ENCODE data around the gene BAZ2B.
"Not testable (repeated sequence)": the region's sequence is repeated elsewhere in the genome, so short reads cannot be mapped to it uniquely, and the experiment has no call there.

The BAZ2B gene

DNA sequence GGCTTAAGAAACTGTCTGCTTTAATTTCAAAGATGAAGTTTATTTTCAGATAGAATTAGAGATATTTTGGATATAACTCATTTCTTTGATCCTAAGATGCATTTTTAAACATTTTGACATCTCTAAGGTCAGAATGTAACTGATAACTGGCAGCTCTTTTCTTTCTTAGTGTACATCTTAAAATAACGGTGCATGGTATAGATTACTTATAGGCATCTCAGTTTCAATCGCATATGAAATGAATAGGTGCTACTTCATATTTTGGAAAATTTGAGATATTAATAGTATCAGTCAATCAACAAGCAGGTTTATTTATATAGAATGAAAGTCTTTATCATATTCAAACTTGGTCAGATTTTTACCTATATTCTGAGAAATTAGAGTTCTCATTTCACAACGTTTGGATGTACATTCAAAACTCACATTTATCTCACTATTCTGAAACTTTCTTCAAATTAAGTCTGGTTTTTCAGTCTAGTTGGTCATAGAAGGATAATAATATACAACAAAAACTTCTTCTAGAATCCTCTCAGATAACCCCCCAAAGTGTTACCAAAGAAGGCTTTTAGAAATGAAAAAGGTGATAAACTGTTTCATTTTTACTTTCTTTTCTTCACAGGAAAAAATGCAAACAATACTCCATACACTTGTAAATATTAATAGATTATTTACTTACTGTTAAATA is 207.1 kb downstream of the BAZ2B start:
- no peak for DNase-seq

DNA sequence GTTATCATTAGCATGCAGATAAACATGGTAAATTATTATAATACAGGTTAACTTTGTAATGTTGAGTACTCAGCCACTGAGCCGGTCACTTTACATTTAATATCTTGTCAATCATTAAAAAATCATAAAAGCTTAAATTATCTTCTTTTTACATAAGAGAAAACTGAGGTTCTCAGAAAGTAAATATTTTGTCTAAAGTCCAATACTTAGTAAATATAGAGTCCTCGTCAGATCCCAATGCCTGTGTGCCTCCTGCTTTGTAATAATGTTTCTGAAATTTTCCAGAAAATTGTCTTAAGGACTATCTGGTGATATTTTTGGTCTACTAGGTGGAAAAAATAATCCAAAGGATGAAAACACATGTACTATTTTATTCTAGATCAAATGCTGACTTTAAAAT is 213.6 kb downstream of the BAZ2B start:
- no peak for DNase-seq

DNA sequence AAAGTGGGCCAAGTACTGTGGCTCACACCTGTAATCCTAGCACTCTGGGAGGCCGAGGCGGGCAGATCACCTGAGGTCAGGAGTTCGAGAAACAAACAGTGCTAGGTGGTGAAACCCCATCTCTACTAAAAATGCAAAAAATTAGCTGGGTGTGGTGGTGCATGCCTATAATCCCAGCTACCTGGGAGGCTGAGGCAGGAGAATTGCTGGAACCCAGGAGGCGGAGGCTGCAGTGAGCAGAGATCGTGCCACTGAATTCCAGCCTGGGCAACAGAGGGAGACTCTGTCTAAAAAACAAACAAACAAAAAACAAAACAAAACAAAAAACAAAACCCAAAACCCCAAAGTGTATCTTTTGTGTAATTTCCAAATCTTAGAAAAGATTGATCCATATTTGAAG is 214.2 kb downstream of the BAZ2B start:
- not testable (repeated sequence) for DNase-seq

DNA sequence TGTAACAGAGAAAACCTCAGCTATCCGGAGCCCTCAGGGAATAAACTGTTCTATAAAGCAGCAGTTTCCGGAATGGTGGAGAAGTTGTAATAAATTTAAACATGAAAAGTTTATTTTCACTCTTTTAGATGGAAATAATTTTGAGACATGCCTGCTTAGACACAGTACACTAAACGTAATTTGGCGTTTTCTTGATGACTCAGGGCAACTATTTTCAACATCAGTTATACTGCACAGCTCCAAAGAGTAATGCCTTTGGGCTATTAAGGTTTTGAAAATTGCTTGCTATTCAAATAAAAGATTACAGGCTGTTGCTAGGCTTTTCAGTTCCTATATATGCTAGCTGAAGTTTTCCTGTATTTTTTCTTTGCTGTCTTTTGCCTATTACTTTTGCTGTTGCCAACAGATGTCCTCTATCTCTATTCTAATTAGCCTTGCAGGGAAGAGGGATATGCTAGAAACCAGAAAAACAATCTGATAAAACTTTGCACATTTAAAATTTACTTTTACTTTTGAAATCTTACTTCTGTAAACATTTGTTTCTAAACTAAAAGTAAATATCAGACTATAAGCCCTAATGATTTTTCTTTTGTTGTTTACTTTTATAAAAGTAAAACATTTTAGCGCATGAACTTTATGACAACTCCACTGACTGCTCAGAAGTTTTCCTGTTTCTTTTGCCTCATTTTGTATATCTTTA is 216.5 kb downstream of the BAZ2B start:
- no peak for DNase-seq

DNA sequence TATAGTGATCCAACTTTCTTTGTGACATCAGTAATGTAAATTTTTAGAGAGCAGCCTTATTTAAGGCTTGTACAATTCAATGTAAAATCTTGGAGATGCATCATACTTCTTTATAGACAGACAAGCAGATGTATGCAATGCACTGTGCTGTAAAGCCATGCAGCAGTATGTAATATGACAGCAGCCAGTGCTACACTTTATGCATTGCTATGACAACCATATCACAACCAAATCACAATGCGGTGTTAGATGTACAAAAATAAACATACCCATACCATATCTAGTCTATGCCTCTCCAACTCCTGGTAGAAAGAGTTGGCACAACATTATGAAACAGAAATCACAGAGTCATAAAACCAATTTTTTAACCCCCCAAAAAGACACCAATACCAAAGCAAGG is 219.5 kb downstream of the BAZ2B start:
- no peak for DNase-seq

DNA sequence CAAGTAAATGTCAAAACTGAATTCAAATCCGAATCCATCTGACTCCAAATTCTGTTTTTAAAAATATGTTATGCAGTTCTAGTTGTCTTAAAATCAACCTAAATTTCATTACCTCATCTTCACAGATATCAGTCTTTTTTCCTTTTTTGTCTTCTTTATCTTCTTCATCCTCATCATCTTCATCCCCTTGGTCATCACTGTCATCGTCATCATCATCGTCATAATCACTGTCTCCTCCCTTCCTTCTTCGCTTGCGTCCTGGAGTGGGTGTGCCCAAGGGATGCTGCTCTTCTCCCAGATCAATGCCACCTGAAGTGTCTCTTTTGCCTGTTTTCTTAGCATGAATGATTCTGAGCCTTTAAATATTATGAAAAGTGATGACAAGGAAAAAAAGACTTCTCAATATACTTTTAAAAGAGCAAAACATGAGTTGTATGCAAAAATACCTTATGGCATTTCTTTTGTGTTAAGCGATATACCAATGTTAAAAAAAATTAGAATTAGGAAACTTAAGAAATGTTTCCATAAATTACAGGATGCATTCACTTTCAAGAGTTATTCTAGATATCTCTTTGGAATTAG is 233.8 kb downstream of the BAZ2B start:
- DNase-seq, result no peak

DNA sequence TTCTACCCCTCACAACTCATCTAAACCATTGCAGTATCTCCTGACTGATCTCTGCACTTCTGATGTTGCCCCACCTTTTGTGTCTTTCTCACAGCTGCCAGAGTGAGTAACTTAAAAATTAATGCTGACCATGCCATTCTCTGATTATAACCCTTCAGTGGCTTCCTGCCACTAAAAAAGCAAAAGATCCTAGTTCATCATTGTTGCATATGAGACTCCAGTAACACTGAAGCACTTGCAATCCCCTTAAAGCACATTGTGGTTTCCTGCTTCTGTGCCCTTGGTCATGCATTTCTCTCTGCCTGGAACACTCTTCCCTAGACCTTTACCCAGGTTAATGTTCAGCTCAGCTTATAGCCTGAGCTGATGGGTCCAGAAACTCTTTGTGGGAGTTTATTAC is 234.8 kb downstream of the BAZ2B start:
- DNase-seq, result no peak

DNA sequence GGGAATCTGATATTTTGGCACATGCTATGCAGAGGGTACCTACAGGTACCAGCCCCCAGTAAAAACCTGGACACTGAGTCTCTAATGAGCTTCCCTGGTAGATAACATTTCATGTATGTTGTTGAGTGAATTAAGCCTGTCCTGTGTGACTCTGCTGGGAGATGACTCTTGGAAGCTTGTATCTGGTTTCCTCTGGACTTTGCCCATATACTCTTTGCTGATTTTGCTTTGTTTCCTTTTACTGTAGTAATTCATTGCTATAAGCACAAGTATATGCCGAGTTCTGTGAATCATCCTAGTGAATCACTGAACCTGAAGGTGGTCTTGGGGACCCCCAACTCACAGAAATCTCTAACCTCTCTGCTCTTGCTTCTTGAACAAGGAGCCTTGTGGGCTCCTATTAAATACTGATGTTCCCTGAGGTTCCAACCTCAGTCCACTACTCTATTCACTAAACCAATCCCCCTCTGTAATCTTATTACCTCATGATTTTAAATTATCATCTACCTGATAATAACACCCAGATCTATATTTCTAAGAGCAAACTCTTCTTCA is 235.6 kb downstream of the BAZ2B start:
- no peak for DNase-seq

DNA sequence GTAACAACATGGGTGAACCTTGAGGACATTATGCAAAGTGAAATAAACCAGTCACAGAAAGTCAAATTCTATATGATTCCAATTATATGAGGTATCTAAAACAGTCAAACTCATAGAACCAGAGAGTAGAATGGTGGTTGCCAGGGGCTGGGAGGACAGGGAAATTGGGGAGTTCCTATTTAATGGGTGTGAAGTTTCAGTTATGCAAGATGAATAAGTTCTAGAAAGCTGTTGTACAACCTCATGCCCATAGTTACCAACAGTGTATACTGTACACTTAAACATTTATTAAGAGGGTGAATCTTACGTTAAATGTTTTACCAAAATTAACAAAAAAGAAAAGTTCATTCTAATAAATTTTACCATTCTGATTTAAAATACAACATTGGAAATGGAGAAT is 237.2 kb downstream of the BAZ2B start:
- no peak for DNase-seq

DNA sequence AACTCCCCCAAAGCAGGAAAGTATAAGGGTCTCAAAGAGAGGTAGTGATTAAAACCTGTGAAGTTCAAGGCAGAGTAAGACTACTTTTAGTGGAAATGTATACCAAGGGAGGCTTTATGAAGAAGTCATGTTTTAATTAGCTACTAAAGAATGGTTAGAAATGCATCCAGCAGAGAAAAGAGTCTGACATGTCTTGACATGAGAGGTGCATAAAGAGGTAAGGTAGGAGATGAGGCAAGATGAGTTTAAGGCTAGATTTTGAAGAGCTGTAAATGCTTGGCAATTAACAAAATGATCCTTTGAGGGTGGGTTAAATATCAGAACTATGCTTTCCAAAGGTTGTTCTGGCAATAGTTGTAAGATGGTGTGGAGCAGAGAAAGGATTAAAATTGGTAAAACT is 241.1 kb downstream of the BAZ2B start:
- no peak for DNase-seq

DNA sequence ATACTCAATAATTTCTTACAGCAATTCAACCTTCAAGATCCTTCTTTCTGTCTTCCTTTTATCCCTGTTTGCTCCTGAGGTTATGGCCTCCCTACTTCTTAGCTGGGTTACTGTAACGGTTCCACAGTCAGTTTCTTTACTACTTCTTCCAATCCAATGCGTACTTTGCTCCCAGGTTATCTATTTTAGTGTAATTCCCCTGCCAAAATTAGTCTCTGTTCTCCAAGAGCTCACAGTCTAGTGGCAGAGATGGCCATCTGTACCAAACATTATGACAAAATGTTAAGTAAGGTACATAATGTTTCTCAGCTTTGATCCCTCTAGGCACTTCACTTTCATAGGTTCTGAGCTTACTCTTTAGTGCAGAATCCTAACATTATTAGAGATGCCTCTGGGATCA is 244.8 kb downstream of the BAZ2B start:
- no peak for DNase-seq

DNA sequence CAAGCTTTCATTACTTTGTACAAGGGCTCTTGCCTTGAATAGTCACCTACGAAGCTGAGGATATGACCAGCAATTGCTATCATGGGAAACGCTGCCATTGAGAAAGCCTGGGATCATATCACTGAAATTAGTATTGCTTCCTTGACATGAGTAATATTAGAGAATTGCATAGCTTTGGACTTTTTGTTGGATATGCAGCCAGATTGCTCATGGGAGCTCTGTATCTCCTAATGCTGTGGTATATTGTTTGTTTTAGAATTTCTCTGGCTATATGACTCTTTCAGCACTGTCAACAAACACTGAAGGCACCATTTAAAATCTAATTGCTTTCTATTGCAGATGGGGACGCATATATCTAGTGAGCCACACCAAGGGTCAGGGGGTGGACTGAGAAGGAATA is 249.8 kb downstream of the BAZ2B start:
- DNase-seq, result no peak

DNA sequence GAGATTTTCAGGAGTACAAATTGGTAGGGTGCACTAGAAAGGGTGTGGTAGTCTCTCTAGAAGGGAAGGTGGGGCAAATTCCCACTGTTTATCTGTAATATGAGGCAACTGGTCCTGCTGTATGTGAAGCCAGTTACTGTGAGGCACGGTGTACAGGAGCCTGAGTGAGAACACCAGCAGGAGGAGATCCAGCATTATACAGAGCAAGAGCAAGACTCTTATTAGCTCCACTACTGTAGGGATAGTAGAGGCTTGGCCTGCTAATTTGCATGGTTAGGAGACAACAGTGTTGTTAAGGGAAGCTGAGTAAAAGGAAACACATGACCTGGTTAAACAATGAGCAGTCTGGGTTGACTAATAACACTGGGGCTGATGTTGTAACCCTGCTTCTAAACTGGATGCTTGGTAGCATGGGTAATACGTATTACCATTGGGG is 253.5 kb downstream of the BAZ2B start:
- DNase-seq, result no peak

DNA sequence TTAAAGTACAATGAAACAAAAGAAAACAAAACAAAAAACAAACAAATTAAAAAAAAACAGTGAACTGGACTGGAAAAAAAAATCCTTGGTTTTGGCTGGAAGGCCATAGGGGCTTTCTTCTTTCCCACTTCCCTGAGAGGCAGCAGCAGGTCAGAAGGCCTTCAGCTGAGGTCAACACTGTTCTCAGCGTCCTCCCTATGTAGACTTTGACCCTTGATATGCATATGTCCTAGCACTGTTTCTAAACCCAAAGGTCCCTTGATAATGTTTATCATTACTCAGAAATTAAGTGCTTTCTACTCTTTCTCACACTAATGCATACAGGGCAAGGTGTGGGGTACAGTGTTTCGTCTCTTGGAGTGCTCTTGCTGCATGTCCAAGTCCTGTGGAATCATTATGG is 254.3 kb downstream of the BAZ2B start:
- DNase-seq, result no peak

DNA sequence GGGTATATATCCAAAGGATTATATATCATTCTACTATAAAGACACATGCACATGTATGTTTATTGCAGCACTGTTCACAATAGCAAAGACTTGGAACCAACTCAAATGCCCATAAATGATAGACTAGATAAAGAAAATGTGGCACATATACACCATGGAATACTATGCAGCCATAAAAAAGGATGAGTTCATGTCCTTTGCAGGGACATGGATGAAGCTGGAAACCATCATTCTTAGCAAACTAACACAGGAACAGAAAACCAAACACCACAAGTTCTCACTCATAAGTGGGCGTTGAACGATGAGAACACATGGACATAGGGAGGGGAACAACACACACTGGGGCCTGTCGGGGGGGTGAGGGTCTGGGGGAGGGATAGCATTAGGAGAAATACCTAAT is 254.7 kb downstream of the BAZ2B start:
- DNase-seq, result not testable (repeated sequence)

DNA sequence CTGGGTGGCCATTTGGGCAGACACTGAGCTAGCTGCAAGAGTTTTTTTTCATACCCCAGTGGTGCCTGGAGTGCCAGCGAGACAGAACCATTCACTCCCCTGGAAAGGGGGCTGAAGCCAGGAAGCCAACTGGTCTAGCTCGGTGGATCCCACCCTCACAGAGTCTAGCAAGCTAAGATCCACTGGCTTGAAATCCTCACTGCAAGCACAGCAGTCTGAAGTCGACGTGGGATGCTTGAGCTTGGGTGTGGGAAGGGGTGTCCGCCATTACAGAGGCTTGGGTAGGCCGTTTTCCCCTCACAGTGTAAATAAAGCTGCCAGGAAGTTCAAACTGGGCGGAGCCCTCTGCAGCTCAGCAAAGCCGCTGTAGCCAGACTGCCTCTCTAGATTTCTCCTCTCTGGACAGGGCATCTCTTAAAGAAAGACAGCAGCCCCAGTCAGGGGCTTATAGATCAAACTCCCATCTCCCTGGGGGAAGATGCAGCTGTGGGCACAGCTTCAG is 260.2 kb downstream of the BAZ2B start:
- no peak for DNase-seq

DNA sequence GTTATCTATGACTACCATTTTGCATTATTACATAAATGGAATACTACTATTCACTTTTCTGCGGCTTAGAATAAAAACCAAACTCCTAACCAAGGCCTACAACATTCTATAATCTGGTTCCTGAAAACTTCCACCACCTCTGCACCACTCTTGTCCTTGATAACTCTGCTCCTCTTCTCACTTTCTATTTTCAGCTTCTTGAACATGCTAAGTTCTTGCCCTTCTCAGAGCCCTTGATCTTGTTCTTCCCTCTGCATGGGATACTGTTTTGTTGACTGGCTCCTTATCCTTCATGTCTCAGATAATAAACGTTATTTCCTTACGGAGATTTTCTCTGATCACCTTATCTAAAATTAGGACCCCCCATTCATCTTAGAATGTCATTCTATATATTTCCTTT is 264.4 kb downstream of the BAZ2B start:
- no peak for DNase-seq

DNA sequence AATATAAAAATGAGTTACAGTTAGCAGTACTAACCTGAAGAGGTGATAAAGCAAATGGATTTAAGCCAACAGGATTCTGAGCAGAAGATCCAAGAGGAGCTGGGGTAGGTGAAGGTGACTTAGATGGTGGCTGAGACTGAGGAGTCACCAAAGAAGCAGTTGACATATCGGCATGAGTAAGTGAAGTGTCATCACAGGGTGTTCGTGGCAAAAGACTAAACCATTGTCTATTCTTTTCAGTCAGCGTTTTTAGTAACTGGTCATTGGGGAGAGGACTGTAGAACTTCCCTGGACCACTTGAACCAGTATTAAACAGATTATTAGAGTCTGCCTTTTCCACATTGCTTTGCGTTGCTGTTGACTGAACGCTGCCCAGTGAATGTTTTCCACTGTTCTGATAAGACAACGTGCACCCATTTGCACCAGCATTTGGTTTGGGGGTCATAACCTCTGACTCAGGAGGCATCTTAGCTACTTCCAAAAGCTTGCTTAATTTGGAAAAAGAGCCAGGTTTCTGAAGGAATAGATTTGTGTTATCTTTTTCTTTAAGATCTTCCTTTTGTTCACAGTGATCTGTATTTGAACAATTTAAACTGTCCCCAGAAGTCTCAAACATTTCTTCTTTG is 266.6 kb downstream of the BAZ2B start:
- DNase-seq, result no peak

DNA sequence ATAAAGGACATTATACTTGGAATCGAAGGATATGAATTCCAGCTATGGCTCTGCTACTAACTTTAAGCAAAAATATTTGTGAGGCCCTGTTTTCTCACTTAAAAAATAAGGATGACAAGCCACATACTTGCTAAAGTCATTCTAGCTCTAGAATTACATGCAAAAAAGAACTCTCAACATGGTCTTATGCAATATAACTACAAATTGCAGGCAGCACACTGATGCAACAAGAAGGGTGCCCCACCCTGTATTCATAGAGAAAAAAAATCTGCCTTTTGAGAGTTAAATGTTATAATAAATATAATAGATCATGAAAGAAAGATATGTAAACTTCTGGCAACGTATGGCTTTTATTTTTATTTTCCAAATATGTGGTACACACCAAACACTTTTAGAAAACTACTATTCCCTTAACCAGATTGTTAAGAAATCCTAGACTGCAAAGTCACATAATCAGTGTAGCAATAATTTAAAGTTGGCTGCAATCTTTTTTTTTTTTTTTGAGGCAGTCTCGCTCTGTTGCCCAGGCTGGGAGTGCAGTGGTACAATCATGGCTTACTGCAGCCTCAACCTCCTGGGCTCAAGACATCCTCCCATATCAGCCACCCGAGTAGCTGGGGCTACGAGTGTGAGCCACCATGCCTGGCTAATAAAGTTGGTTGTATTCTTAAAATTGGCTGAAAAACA is 289.6 kb downstream of the BAZ2B start:
- DNase-seq, result no peak

DNA sequence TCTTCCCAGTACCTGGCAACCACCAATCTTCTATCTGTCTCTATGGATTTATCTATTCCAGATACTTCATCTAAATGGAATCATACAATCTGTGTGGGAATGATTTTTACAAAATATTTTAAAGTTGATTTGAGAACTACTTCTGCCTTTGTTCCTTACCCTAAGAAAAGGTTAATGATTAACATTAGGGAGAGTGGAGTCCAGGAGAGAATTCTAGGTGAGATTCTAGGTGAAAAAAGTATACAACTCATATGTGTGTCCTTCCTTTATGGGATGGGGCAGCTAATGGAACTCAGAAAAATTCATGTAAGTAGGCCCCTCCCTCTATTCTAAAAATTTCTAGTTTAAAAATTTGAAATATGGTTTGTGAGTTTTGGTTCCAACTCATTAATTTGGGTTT is 293.9 kb downstream of the BAZ2B start:
- no peak for DNase-seq

DNA sequence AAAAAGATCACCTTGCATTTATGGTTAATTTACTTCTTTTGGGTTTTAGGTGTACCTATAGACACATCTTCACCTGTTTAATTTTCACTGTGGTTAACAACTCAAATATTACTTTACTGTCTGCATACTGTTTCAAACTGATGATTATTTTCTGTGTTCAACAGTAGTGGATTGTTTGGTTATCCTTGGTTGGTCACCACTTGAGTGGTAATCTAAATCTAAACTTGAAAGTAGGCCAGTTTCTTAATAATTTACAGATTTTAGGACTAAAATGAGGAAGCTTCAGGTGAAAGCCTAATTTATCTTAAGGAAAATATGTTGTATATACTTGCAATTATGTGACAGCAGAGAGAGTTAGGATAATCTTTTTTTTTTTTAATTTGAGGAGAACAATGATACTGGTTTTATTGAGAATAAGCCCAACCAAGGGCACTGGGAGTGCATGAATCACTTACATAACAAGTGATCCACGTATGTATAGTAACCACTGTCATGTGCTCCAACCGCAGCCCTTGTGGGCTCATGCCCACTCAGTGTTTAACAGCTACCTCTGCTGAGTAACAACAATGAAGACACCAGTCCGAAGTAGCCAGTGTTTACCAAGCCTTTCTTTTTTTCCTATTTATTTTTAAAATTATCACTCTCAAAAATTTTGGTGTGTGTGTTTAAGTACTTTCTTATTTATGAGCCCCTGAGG is 298.8 kb downstream of the BAZ2B start:
- no peak for DNase-seq

DNA sequence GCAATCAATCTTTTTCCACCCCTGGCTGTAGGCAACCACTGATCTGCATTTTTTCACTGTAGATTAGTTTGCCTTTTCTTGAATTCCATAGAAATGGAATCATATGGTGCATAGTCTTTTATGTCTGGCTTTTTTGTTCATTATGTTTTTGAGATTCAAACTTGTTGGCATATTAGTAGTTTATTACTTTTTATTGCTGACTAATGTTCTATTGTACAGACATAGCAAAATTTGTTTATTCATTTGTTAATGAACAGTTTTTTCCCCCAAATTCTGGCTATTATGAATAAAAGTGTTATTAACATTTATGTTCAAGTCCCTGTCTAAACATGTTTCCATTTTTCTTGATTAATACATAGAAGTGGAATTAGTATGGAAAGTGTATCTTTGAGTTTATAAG is 308.4 kb downstream of the BAZ2B start:
- no peak for DNase-seq
